MG63 (cell line): ENCODE data around the gene RAB3B. TPM values are rescaled to one million over a fixed set of nuclear protein-coding genes. Genes with fewer than 3 reads are reported as not detected.
"Not testable (repeated sequence)": the region's sequence is repeated elsewhere in the genome, so short reads cannot be mapped to it uniquely, and the experiment has no call there.

ENCODE experiments used
- DNase-seq: peaks from one replicate; pipeline ENCODE4 v3.0.0-alpha.2; 2020
- H3K27me3 ChIP-seq: fragments of 250-450 bp; sonication (Bioruptor Pico); 2 replicates; pipeline ENCODE4 v1.5.1; 2020; ENCODE audit warnings: mild to moderate bottlenecking, moderate library complexity
- H3K36me3 ChIP-seq: fragments of 250-450 bp; sonication (Bioruptor Pico); 2 replicates; pipeline ENCODE4 v1.5.1; 2020; ENCODE audit warnings: mild to moderate bottlenecking, moderate library complexity
- H3K4me3 ChIP-seq: fragments of 250-450 bp; sonication (Bioruptor Pico); 2 replicates; pipeline ENCODE4 v1.5.1; 2020; ENCODE audit warnings: mild to moderate bottlenecking, moderate library complexity
- H3K9me3 ChIP-seq: fragments of 250-450 bp; sonication (Bioruptor Pico); 2 replicates; pipeline ENCODE4 v1.5.1; 2020; ENCODE audit warnings: mild to moderate bottlenecking, moderate library complexity
- total RNA-seq: library from RNA; depleted of rRNA; stranded (reverse); fragments of >200 nt; shearing (Covaris generic); gene quantifications from 2 replicates; pipeline ENCODE4 v1.2.3, GENCODE V29; 2014; ENCODE audit warnings: low replicate concordance

RAB3B gene
- total RNA-seq, 1 experiment from 2014 or later, result 0.53 TPM

GRCh38 chr1:51910221-51911000 is 80.1 kb downstream of the RAB3B start:
- no peak for DNase-seq
- H3K36me3 ChIP-seq, result no peaks in the 10 kb centered on the region
- H3K4me3 ChIP-seq, result no peak overlapping the region
- 0 out of 2 replicates have a peak, but pooled peaks cover 4% of the 10 kb centered on the region for H3K9me3 ChIP-seq
- H3K27me3 ChIP-seq, result no peaks in the 10 kb centered on the region

- no peaks in the 10 kb centered on the region for H3K9me3 ChIP-seq
- H3K4me3 ChIP-seq, result no peak overlapping the region
- H3K36me3 ChIP-seq, result no peaks in the 10 kb centered on the region
- no peak for DNase-seq
- H3K27me3 ChIP-seq, result no peaks in the 10 kb centered on the region
These were observed 82.0 kb downstream of the RAB3B start for GRCh38 chr1:51908499-51908898.

- Histone ChIP-seq H3K36me3 (no peaks in the 10 kb centered on the region), H3K9me3 (no peaks in the 10 kb centered on the region), H3K27me3 (no peaks in the 10 kb centered on the region), H3K4me3 (no peak overlapping the region)
- no peak for DNase-seq
These were observed 83.3 kb downstream of the RAB3B start for GRCh38 chr1:51907079-51907702.

- H3K36me3 ChIP-seq, result no peaks in the 10 kb centered on the region
- peak; percentile 32 for DNase-seq
- no peaks in the 10 kb centered on the region for H3K9me3 ChIP-seq
- H3K27me3 ChIP-seq, result no peaks in the 10 kb centered on the region
- no peak overlapping the region for H3K4me3 ChIP-seq
These were observed 84.0 kb downstream of the RAB3B start for GRCh38 chr1:51906306-51907078.

GRCh38 chr1:51902456-51902855 is 88.0 kb downstream of the RAB3B start:
- no peaks in the 10 kb centered on the region for H3K27me3 ChIP-seq
- no peak overlapping the region for H3K4me3 ChIP-seq
- no peaks in the 10 kb centered on the region for H3K36me3 ChIP-seq
- H3K9me3 ChIP-seq, result no peaks in the 10 kb centered on the region; the same call in 1 of the 2 replicates
- DNase-seq, result no peak

GRCh38 chr1:51901151-51901550 is 89.3 kb downstream of the RAB3B start:
- Histone ChIP-seq H3K4me3 (no peak overlapping the region), H3K9me3 (no peaks in the 10 kb centered on the region; the same call in 1 of the 2 replicates), H3K27me3 (no peaks in the 10 kb centered on the region), H3K36me3 (no peaks in the 10 kb centered on the region)
- no peak for DNase-seq

- Histone ChIP-seq H3K36me3 (no peaks in the 10 kb centered on the region), H3K4me3 (no peak overlapping the region), H3K9me3 (no peaks in the 10 kb centered on the region; the same call in 1 of the 2 replicates), H3K27me3 (no peaks in the 10 kb centered on the region)
- no peak for DNase-seq
These were observed 91.5 kb downstream of the RAB3B start for GRCh38 chr1:51899022-51899421.

GRCh38 chr1:51898090-51898734 is 92.3 kb downstream of the RAB3B start:
- no peaks in the 10 kb centered on the region for H3K27me3 ChIP-seq
- H3K4me3 ChIP-seq, result 0 out of 2 replicates have a peak overlapping the region, but pooled peaks have one; percentile 2
- H3K36me3 ChIP-seq, result no peaks in the 10 kb centered on the region
- no peaks in the 10 kb centered on the region; the same call in 1 of the 2 replicates for H3K9me3 ChIP-seq
- DNase-seq, result peak; percentile 42

- H3K27me3 ChIP-seq, result no peaks in the 10 kb centered on the region
- no peaks in the 10 kb centered on the region; the same call in 1 of the 2 replicates for H3K9me3 ChIP-seq
- no peaks in the 10 kb centered on the region for H3K36me3 ChIP-seq
- H3K4me3 ChIP-seq, result 0 out of 2 replicates have a peak overlapping the region, but pooled peaks have one; percentile 2
- DNase-seq, result peak; percentile 41
These were observed 92.8 kb downstream of the RAB3B start for GRCh38 chr1:51897699-51898031.

GRCh38 chr1:51894748-51895147 is 95.8 kb downstream of the RAB3B start:
- not testable (repeated sequence) for DNase-seq, H3K9me3 ChIP-seq, H3K36me3 ChIP-seq, H3K27me3 ChIP-seq, H3K4me3 ChIP-seq

GRCh38 chr1:51878616-51879336 is 111.7 kb downstream of the RAB3B start, which contains the start of gene NRDC:
Gene NRDC (minus strand): TSS chr1:51878727. CDS start chr1:51878615, 112 bp downstream.
- peaks cover 5% of the 10 kb centered on the region; the same call in 1 of the 2 replicates for H3K9me3 ChIP-seq
- no peaks in the 10 kb centered on the region for H3K27me3 ChIP-seq
- peak; percentile 99 for DNase-seq

GRCh38 chr1:51878308-51878615 is 112.2 kb downstream of the RAB3B start:
- H3K9me3 ChIP-seq, result peaks cover 5% of the 10 kb centered on the region; the same call in 1 of the 2 replicates
- no peaks in the 10 kb centered on the region for H3K27me3 ChIP-seq
- H3K36me3 ChIP-seq, result peaks cover 39% of the 10 kb centered on the region
- peak overlapping the region; percentile 90 for H3K4me3 ChIP-seq
- no peak for DNase-seq

More at GRCh38 chr1:51878616-51879336, 111.7 kb downstream of the RAB3B start, which contains the start of gene NRDC:
- Histone ChIP-seq H3K4me3 (peak within 1 kb of the TSS; percentile 90), H3K36me3 (peaks cover 35% of the 10 kb centered on the region)

- DNase-seq, result peak; percentile 19
- peaks cover 8% of the 10 kb centered on the region for H3K9me3 ChIP-seq
- H3K36me3 ChIP-seq, result peaks cover 45% of the 10 kb centered on the region
- peak overlapping the region; percentile 90 for H3K4me3 ChIP-seq
- H3K27me3 ChIP-seq, result no peaks in the 10 kb centered on the region
These were observed 112.8 kb downstream of the RAB3B start for GRCh38 chr1:51877434-51878307.

GRCh38 chr1:51875836-51876235 is 114.7 kb downstream of the RAB3B start:
- no peak overlapping the region for H3K4me3 ChIP-seq
- no peaks in the 10 kb centered on the region for H3K27me3 ChIP-seq
- H3K9me3 ChIP-seq, result peaks cover 8% of the 10 kb centered on the region
- no peak for DNase-seq
- H3K36me3 ChIP-seq, result peaks cover 46% of the 10 kb centered on the region

GRCh38 chr1:51875291-51875772 is 115.2 kb downstream of the RAB3B start:
- no peak for DNase-seq
- H3K36me3 ChIP-seq, result peaks cover 46% of the 10 kb centered on the region
- H3K9me3 ChIP-seq, result peaks cover 8% of the 10 kb centered on the region
- no peak overlapping the region for H3K4me3 ChIP-seq
- no peaks in the 10 kb centered on the region for H3K27me3 ChIP-seq
